PC-9 (cell line): ENCODE measurements around the gene IGFBP4. TPM values are rescaled to one million over a fixed set of nuclear protein-coding genes. Genes with fewer than 3 reads are reported as not detected.

Experiments
- Bru-seq: library from RNA; stranded (reverse); fragments of 400-500 nt; gene quantifications from one replicate; lab custom pipeline; 2021; lab: Mats Ljungman, UMichigan
- BruChase-seq, 2 experiments: library from RNA; stranded (reverse); fragments of 400-500 nt; gene quantifications; one replicate each; lab custom pipeline; 2021; lab: Mats Ljungman, UMichigan
- BruUV-seq: library from RNA; stranded (reverse); fragments of 400-500 nt; replicated peaks from 2 replicates; lab custom pipeline; 2021; lab: Mats Ljungman, UMichigan
- CTCF ChIA-PET: fragments of 300-600 bp; sonication (Branson Sonifier 250); formaldehyde crosslinking; loops from one replicate; lab custom pipeline; 2022; ENCODE audit warnings: antibody characterized with exemption; lab: Charles Lee
- POLR2A ChIA-PET: fragments of 300-600 bp; sonication (Branson Sonifier 250); formaldehyde crosslinking; loops from one replicate; lab custom pipeline; 2022; ENCODE audit warnings: antibody characterized with exemption; ENCODE audit not compliant: unreplicated experiment; lab: Charles Lee
- DNase-seq, 2 experiments: peaks; one replicate each; pipeline versions ENCODE4 v3.0.0 to v3.0.0-alpha.2; 2015 to 2022; ENCODE audit warnings: mixed read lengths in 1 of 2
- H2AFZ ChIP-seq: fragments of 200-600 bp; sonication (generic); 2 replicates; pipeline ENCODE4 v1.8.1; 2017; ENCODE audit warnings: antibody characterized with exemption
- H3F3A ChIP-seq: fragments of 200-600 bp; sonication (generic); 2 replicates; pipeline ENCODE4 v1.8.1; 2017; ENCODE audit warnings: antibody characterized with exemption, mild to moderate bottlenecking, low read depth; ENCODE audit not compliant: insufficient read depth
- H3K27ac ChIP-seq: fragments of 200-600 bp; sonication (generic); 2 replicates; pipeline ENCODE4 v1.6.1; 2016; ENCODE audit warnings: mixed run types
- H3K27me3 ChIP-seq: fragments of 200-600 bp; sonication (generic); 2 replicates; pipeline ENCODE4 v1.6.1; 2016; ENCODE audit warnings: low read depth, mixed run types; ENCODE audit not compliant: insufficient read depth
- H3K36me3 ChIP-seq: fragments of 200-600 bp; sonication (generic); 2 replicates; pipeline ENCODE4 v1.6.1; 2016; ENCODE audit warnings: low read depth, mixed run types
- H3K4me1 ChIP-seq: fragments of 200-600 bp; sonication (generic); replicated peaks from 2 replicates; pipeline ENCODE4 v1.6.1; 2016; ENCODE audit warnings: mixed run types; ENCODE audit not compliant: insufficient read depth
- H3K4me2 ChIP-seq: fragments of 200-600 bp; sonication (generic); 2 replicates; pipeline ENCODE4 v1.6.1; 2017; ENCODE audit warnings: mixed run types
- H3K4me3 ChIP-seq: fragments of 200-600 bp; sonication (generic); 2 replicates; pipeline ENCODE4 v1.6.1; 2016; ENCODE audit warnings: mixed run types
- H3K79me2 ChIP-seq: fragments of 200-600 bp; sonication (generic); 2 replicates; pipeline ENCODE4 v1.6.1; 2017; ENCODE audit warnings: low read depth, mixed run types
- H3K9me2 ChIP-seq: fragments of 200-600 bp; sonication (generic); 2 replicates; pipeline ENCODE4 v1.8.1; 2017; ENCODE audit warnings: mild to moderate bottlenecking; ENCODE audit not compliant: insufficient read depth
- H3K9me3 ChIP-seq: fragments of 200-600 bp; sonication (generic); 2 replicates; pipeline ENCODE4 v1.8.1; 2016; ENCODE audit warnings: low read depth; ENCODE audit not compliant: insufficient read depth
- H4K20me1 ChIP-seq: fragments of 200-600 bp; sonication (generic); 2 replicates; pipeline ENCODE4 v1.8.1; 2017; ENCODE audit not compliant: insufficient read depth
- EZH2 ChIP-seq: fragments of 200-600 bp; sonication (generic); IDR thresholded peaks from 2 replicates; pipeline ENCODE4 v1.8.0; 2017; ENCODE audit warnings: antibody characterized with exemption, low read depth
- intact Hi-C: fragments of 100-400 bp; cut with micrococcal nuclease; formaldehyde crosslinking; loops from one replicate; pipeline ENCODE4 v1.10.0; 2022; ENCODE audit not compliant: unreplicated experiment
- long read RNA-seq: library from polyadenylated mRNA; stranded (forward); transcript quantifications from one replicate; pipeline ENCODE4 v2.0.0, GENCODE V29; 2022
- total RNA-seq: library from RNA; stranded (reverse); gene quantifications from 2 replicates; pipeline ENCODE4 v1.2.3, GENCODE V29; 2021
- TF ChIP-seq, protein P1 (sequence below): fragments of 200-600 bp; sonication (generic); conservative IDR thresholded peaks from 2 replicates; pipeline ENCODE4 v1.6.1; 2017; ENCODE audit warnings: mixed run types, antibody characterized with exemption, mild to moderate bottlenecking, moderate library complexity

Gene IGFBP4
- 138 and 211 TPM in 2 replicates for total RNA-seq
- Bru-seq, nascent RNA: percentile 71 among the genes with signal in this experiment
- BruChase-seq, experiment 1, labeled RNA remaining after a 2-hour chase: percentile 71 among the genes with signal in this experiment
- BruChase-seq, experiment 2, labeled RNA remaining after a 6-hour chase: percentile 85 among the genes with signal in this experiment
- long read RNA-seq, transcript IGFBP4-201 (4 exons, 2,200 nt): major isoform, 141 of 180 reads
- long read RNA-seq, partial matches to known transcripts: 39 of 180 reads
- long read RNA-seq, other reads (novel, unspliced or antisense): 0 of 180 reads

DNA sequence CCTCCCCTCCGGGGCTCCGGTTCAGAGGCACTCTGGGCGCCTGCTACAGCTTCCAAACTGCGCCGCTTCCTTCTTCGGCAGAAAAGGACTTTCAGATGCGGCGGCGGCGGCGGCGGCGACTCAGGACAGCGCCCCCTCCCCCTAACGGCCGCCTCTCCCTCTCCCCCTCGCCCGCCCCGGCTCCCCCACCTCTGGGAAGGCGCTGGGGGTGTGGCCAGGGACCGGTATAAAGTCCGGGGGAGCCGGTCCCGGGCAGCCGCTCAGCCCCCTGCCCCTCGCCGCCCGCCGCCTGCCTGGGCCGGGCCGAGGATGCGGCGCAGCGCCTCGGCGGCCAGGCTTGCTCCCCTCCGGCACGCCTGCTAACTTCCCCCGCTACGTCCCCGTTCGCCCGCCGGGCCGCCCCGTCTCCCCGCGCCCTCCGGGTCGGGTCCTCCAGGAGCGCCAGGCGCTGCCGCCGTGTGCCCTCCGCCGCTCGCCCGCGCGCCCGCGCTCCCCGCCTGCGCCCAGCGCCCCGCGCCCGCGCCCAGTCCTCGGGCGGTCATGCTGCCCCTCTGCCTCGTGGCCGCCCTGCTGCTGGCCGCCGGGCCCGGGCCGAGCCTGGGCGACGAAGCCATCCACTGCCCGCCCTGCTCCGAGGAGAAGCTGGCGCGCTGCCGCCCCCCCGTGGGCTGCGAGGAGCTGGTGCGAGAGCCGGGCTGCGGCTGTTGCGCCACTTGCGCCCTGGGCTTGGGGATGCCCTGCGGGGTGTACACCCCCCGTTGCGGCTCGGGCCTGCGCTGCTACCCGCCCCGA lies at the start of gene IGFBP4:
Gene IGFBP4, plus strand, starts transcription at position 255 of the 792 bp plus-strand sequence. Its CDS starts 286 bp downstream, at position 541.
- H3K4me2 ChIP-seq: peak within 1 kb of the TSS; percentile 89
- peak within 1 kb of the TSS; percentile 72 for H2AFZ ChIP-seq
- no peaks in the 10 kb centered on the region for H3K36me3 ChIP-seq
- POLR2A ChIA-PET: interaction anchor here (0.6 to 1.2 kb wide), 5 partner anchors 20 to 1211 kb away, joined by 3 to 6 read pairs (median 4); no protein-coding TSS in a partner anchor
- peaks cover 21% of the 10 kb centered on the region for H3K4me1 ChIP-seq
- no peaks in the 10 kb centered on the region for H3K9me2 ChIP-seq
- TF ChIP-seq, protein P1, sequence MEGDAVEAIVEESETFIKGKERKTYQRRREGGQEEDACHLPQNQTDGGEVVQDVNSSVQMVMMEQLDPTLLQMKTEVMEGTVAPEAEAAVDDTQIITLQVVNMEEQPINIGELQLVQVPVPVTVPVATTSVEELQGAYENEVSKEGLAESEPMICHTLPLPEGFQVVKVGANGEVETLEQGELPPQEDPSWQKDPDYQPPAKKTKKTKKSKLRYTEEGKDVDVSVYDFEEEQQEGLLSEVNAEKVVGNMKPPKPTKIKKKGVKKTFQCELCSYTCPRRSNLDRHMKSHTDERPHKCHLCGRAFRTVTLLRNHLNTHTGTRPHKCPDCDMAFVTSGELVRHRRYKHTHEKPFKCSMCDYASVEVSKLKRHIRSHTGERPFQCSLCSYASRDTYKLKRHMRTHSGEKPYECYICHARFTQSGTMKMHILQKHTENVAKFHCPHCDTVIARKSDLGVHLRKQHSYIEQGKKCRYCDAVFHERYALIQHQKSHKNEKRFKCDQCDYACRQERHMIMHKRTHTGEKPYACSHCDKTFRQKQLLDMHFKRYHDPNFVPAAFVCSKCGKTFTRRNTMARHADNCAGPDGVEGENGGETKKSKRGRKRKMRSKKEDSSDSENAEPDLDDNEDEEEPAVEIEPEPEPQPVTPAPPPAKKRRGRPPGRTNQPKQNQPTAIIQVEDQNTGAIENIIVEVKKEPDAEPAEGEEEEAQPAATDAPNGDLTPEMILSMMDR: no peak; the same call in 1 of the 2 replicates
- no TSS peak for BruUV-seq
- DNase-seq: peak; percentile 51 to 76
- CTCF ChIA-PET: interaction anchor here (0.9 to 1.2 kb wide), 3 partner anchors 10 to 90 kb away, joined by 3 to 7 read pairs (median 4); no protein-coding TSS in a partner anchor
- intact Hi-C loops: loop anchor here (5.0 kb wide), 2 partner anchors 49 to 74 kb away; no protein-coding TSS in a partner anchor
- no peaks in the 10 kb centered on the region for H3K27me3 ChIP-seq
- no peaks in the 10 kb centered on the region; the same call in none of the 2 replicates for H3K79me2 ChIP-seq
- H3K27ac ChIP-seq: no peak within 1 kb of the TSS
- H3K9me3 ChIP-seq: no peaks in the 10 kb centered on the region
- H4K20me1 ChIP-seq: no peaks in the 10 kb centered on the region
- peak within 1 kb of the TSS; percentile 73 for H3K4me3 ChIP-seq
- H3F3A ChIP-seq: peaks cover 18% of the 10 kb centered on the region

GRCh38 chr17:40399185-40399584 lies 44.1 kb upstream of the IGFBP4 start:
- TSS peak; percentile 2 for BruUV-seq
- no peak overlapping the region for H3K27ac ChIP-seq
- no peak overlapping the region for H2AFZ ChIP-seq
- no peaks in the 10 kb centered on the region for H3K4me1 ChIP-seq
- H3K4me3 ChIP-seq: no peak overlapping the region
- intact Hi-C loops: loop anchor here (1.0 kb wide), 2 partner anchors 134 to 161 kb away; no protein-coding TSS in a partner anchor
- H3K4me2 ChIP-seq: no peak overlapping the region
- H4K20me1 ChIP-seq: 0 out of 2 replicates have a peak, but pooled peaks cover 3% of the 10 kb centered on the region
- POLR2A ChIA-PET: no interaction called here
- CTCF ChIA-PET: interaction anchor here (0.6 to 0.7 kb wide), 3 partner anchors 18 to 228 kb away, joined by 4 to 7 read pairs (median 6); no protein-coding TSS in a partner anchor
- no peak for TF ChIP-seq EZH2
- TF ChIP-seq, protein P1: peak; percentile 70
- H3K27me3 ChIP-seq: no peaks in the 10 kb centered on the region
- H3K36me3 ChIP-seq: peaks cover 61% of the 10 kb centered on the region
- no peaks in the 10 kb centered on the region for H3K79me2 ChIP-seq
- no peaks in the 10 kb centered on the region for H3K9me2 ChIP-seq
- no peaks in the 10 kb centered on the region for H3K9me3 ChIP-seq
- peak in 1 of 2 experiments; percentile 48 for DNase-seq
- peaks cover 83% of the 10 kb centered on the region for H3F3A ChIP-seq

- Histone ChIP-seq H3K79me2 (no peaks in the 10 kb centered on the region), H3K27me3 (no peaks in the 10 kb centered on the region), H3K36me3 (peaks cover 56% of the 10 kb centered on the region), H3K27ac (no peak overlapping the region), H3K4me1 (no peaks in the 10 kb centered on the region), H2AFZ (no peak overlapping the region), H3F3A (peaks cover 65% of the 10 kb centered on the region), H3K4me2 (no peak overlapping the region), H3K4me3 (no peak overlapping the region), H3K9me3 (no peaks in the 10 kb centered on the region), H3K9me2 (no peaks in the 10 kb centered on the region), H4K20me1 (0 out of 2 replicates have a peak, but pooled peaks cover 3% of the 10 kb centered on the region)
- TF ChIP-seq, protein P1: no peak
- TF ChIP-seq EZH2: no peak
- no TSS peak for BruUV-seq
- no peak for DNase-seq
- ChIA-PET POLR2A (interaction anchor here (0.5 kb wide), 1 partner anchor 243 kb away, joined by 6 read pairs; no protein-coding TSS in a partner anchor), CTCF (no interaction called here)
- intact Hi-C loops: no loop called here
Observed at GRCh38 chr17:40402668-40403067, 40.6 kb upstream of the IGFBP4 start.
